K562 (cell line): ENCODE data around the gene EEFSEC. TPM values are rescaled to one million over a fixed set of nuclear protein-coding genes. Genes with fewer than 3 reads are reported as not detected.

Source experiments
- ATAC-seq: fragments of 200-7000 bp; cut with Tn5 transposase; 3 replicates; pipeline ENCODE4 v1.9.1; 2020; ENCODE audit warnings: moderate library complexity
- BruUV-seq: library from RNA; stranded (reverse); fragments of 400-500 nt; replicated peaks from 2 replicates; lab custom pipeline; 2021; lab: Mats Ljungman, UMichigan
- CTCF ChIA-PET: fragments of 300-600 bp; formaldehyde crosslinking; extraction: SDS; loops from one replicate; lab custom pipeline; 2021; ENCODE audit warnings: low intra/inter-chr PET ratio; lab: Yijun Ruan, JAX
- POLR2A ChIA-PET: fragments of 300-600, 350-650 bp; sonication (Branson Sonifier 250); formaldehyde crosslinking; extraction: SDS; loops from one replicate; lab custom pipeline; 2021; ENCODE audit warnings: antibody characterized with exemption, inconsistent platforms; lab: Yijun Ruan, JAX
- DNase-seq, 4 experiments: peaks; one replicate each; pipeline versions ENCODE4 v3.0.0 to v3.0.0-alpha.2; 2011 to 2018; ENCODE audit warnings: low spot score in 3 of 4, mixed read lengths in 3 of 4; ENCODE audit errors: extremely low read depth in 1 of 4
- FAIRE-seq: peaks from 2 replicates; lab custom pipeline; 2011; peaks lifted over from hg19 to GRCh38; lab: Jason Lieb, UNC
- H2AFZ ChIP-seq: 2 replicates; pipeline ENCODE4 v1.6.0; 2011; ENCODE audit warnings: low read depth, low read length, control low read depth, inconsistent platforms
- H3K27ac ChIP-seq: fragments of 200-600 bp; 3 replicates; pipeline ENCODE4 v1.8.0; 2011; ENCODE audit warnings: low read depth, mild to moderate bottlenecking, control low read depth, inconsistent platforms, low read length, moderate library complexity, mixed read lengths; ENCODE audit errors: extremely low read depth
- H3K27me3 ChIP-seq, 2 experiments: fragments of 300-600 bp in 1 of 2; 2 replicates in 1 of 2; 3 replicates in 1 of 2; pipeline versions ENCODE4 v1.6.0 to v1.8.0; 2011; ENCODE audit warnings: inconsistent platforms in 2 of 2, low read length in 2 of 2, mild to moderate bottlenecking in 1 of 2, mixed read lengths in 1 of 2, moderate library complexity in 1 of 2; ENCODE audit not compliant: control insufficient read depth in 2 of 2, insufficient read depth in 2 of 2
- H3K36me3 ChIP-seq: fragments of 300-600 bp; 3 replicates; pipeline ENCODE4 v1.8.0; 2011; ENCODE audit warnings: mild to moderate bottlenecking, low read length, inconsistent platforms; ENCODE audit not compliant: control insufficient read depth, insufficient read depth
- H3K4me1 ChIP-seq, 2 experiments: fragments of 200-600 bp in 1 of 2; replicated peaks in 1 of 2; 2 replicates in 1 of 2; 3 replicates in 1 of 2; pipeline versions ENCODE4 v1.5.1 to v1.8.0; 2011; ENCODE audit warnings: inconsistent platforms in 2 of 2, low read length in 2 of 2, mild to moderate bottlenecking in 1 of 2, mixed read lengths in 1 of 2, moderate library complexity in 1 of 2; ENCODE audit not compliant: control insufficient read depth in 2 of 2, insufficient read depth in 2 of 2
- H3K4me2 ChIP-seq: 2 replicates; pipeline ENCODE4 v1.6.1; 2011; ENCODE audit warnings: low read length, control low read depth, inconsistent platforms, mixed read lengths; ENCODE audit not compliant: insufficient read depth
- H3K4me3 ChIP-seq: fragments of 200-600 bp; sonication (generic), shearing (Covaris generic); 2 replicates; pipeline ENCODE4 v1.5.1; 2016; ENCODE audit warnings: control low read depth, inconsistent platforms
- H3K79me2 ChIP-seq: fragments of 200-600 bp; 3 replicates; pipeline ENCODE4 v1.8.0; 2011; ENCODE audit warnings: low read length, inconsistent platforms; ENCODE audit not compliant: control insufficient read depth, insufficient read depth
- H3K9ac ChIP-seq, 2 experiments: 2 replicates each; pipeline versions ENCODE4 v1.6.0 to v1.6.1; 2011; ENCODE audit warnings: low read depth in 2 of 2, low read length in 2 of 2, control low read depth in 1 of 2, inconsistent platforms in 1 of 2, mild to moderate bottlenecking in 1 of 2, mixed read lengths in 1 of 2; ENCODE audit not compliant: insufficient read depth in 1 of 2
- H3K9me1 ChIP-seq: one replicate; pipeline ENCODE4 v1.6.0; 2011; ENCODE audit warnings: inconsistent platforms, mild to moderate bottlenecking, low read length, moderate library complexity; ENCODE audit not compliant: control insufficient read depth, insufficient read depth
- H3K9me3 ChIP-seq: replicated peaks from 2 replicates; pipeline ENCODE4 v1.5.1; 2011; ENCODE audit warnings: low read depth, low read length, inconsistent platforms; ENCODE audit not compliant: control insufficient read depth, insufficient read depth
- H4K20me1 ChIP-seq: replicated peaks from 2 replicates; pipeline ENCODE4 v1.6.1; 2011; ENCODE audit warnings: low read length, inconsistent platforms, mixed read lengths; ENCODE audit not compliant: control insufficient read depth, insufficient read depth
- BDP1 ChIP-seq: IDR thresholded peaks from 3 replicates; pipeline ENCODE4 v1.6.1; 2011; ENCODE audit not compliant: insufficient read length, insufficient read depth
- BRD9 ChIP-seq: fragments of 450-650 bp; IDR thresholded peaks from 2 replicates; pipeline ENCODE4 v1.6.1; 2018; ENCODE audit warnings: low read depth; ENCODE audit not compliant: partially characterized antibody
- C11orf30 ChIP-seq: fragments of 450-650 bp; IDR thresholded peaks from 2 replicates; pipeline ENCODE4 v1.6.1; 2016; ENCODE audit warnings: low read depth, mild to moderate bottlenecking
- HDAC1 ChIP-seq, 2 experiments: fragments of 450-650 bp; IDR thresholded peaks; 2 replicates each; pipeline ENCODE4 v1.6.1; 2016 to 2017; ENCODE audit warnings: inconsistent platforms in 1 of 2, mild to moderate bottlenecking in 1 of 2, moderate library complexity in 1 of 2
- NR4A1 ChIP-seq, 2 experiments: fragments of 250-450 bp in 1 of 2; fragments of 450-650 bp in 1 of 2; sonication (Bioruptor Pico) in 1 of 2; IDR thresholded peaks; 2 replicates each; pipeline versions ENCODE4 v1.4.0 to v1.6.1; 2016 to 2020; ENCODE audit warnings: mild to moderate bottlenecking in 2 of 2, missing compliant biosample characterization in 1 of 2, missing genetic modification characterization in 1 of 2, moderate library complexity in 1 of 2
- PHF20 ChIP-seq: fragments of 450-650 bp; IDR thresholded peaks from 2 replicates; pipeline ENCODE4 v1.6.1; 2018; ENCODE audit not compliant: partially characterized antibody
- RNF2 ChIP-seq: sonication (generic); IDR thresholded peaks from 2 replicates; pipeline ENCODE4 v1.6.1; 2016
- TFAM ChIP-seq: fragments of 250-450 bp; sonication (Bioruptor Pico); conservative IDR thresholded peaks from 2 replicates; pipeline ENCODE4 v1.5.0; 2021; ENCODE audit warnings: mild to moderate bottlenecking, moderate library complexity
- XRCC3 ChIP-seq: fragments of 450-650 bp; IDR thresholded peaks from 2 replicates; pipeline ENCODE4 v1.6.1; 2017; ENCODE audit warnings: mild to moderate bottlenecking, moderate library complexity
- ZNF644 ChIP-seq: fragments of 200-800 bp; sonication (Bioruptor generic); IDR thresholded peaks from 2 replicates; pipeline ENCODE4 v1.6.1; 2016; ENCODE audit warnings: low read depth, missing genetic modification characterization, missing compliant biosample characterization
- ZNF75A ChIP-seq: fragments of 450-650 bp; formaldehyde crosslinking; IDR thresholded peaks from 2 replicates; pipeline ENCODE4 v1.4.0; 2020; ENCODE audit warnings: mild to moderate bottlenecking
- WGBS: fragments of 100-300 bp; shearing (Covaris generic); methylation state at CpG from one replicate; pipeline ENCODE4 v1.1.6; 2016; ENCODE audit warnings: low coverage, mixed read lengths; ENCODE audit not compliant: insufficient coverage; ENCODE audit errors: missing lambda C conversion rate; 5-methylcytosine and 5-hydroxymethylcytosine counted together
- in situ Hi-C: fragments of 300-500 bp; cut with MboI; formaldehyde crosslinking; loops from 4 replicates; pipeline ENCODE4 v1.15.0; 2018; ENCODE audit warnings: inconsistent platforms, mixed read lengths
- intact Hi-C: fragments of 100-400 bp; cut with micrococcal nuclease; formaldehyde crosslinking; loops from 2 replicates; pipeline ENCODE4 v1.14.2; 2022
- polyA plus RNA-seq, 8 experiments: library from polyadenylated mRNA; depleted of rRNA in 4 of 8; stranded (reverse) in 5 of 8; unstranded in 3 of 8; fragments of >200 nt; fragmentation: Nextera tagmentation in 2 of 8; fragmentation: Illumina TruSeq in 1 of 8; extraction: Ambion mirVana in 2 of 8; extraction: Trizol in 1 of 8; gene quantifications; 2 replicates each; pipeline versions ENCODE4 v1.2.1 to v1.2.3, GENCODE V29; 2011 to 2014; ENCODE audit warnings: inconsistent platforms in 1 of 8, missing spikeins in 1 of 8
- total RNA-seq, 7 experiments: library from RNA; depleted of rRNA in 6 of 7; stranded (reverse); fragments of >200 nt in 6 of 7; fragmentation: Illumina TruSeq in 2 of 7; extraction: Trizol in 2 of 7; gene quantifications; 2 replicates each; pipeline versions ENCODE4 v1.2.1 to v1.2.3, GENCODE V29; 2011 to 2021; ENCODE audit warnings: low replicate concordance in 1 of 7
- TF ChIP-seq, protein P1 (sequence below): sonication (generic); formaldehyde crosslinking; IDR thresholded peaks from 2 replicates; pipeline ENCODE4 v1.9.0; 2022; ENCODE audit warnings: mild to moderate bottlenecking, missing genetic modification reagents
- TF ChIP-seq, protein P2 (sequence below): IDR thresholded peaks from 2 replicates; pipeline ENCODE4 v1.6.1; 2012; ENCODE audit warnings: low read depth, low read length, improper control_type of control experiment, borderline replicate concordance
- TF ChIP-seq, protein P3 (sequence below): fragments of 250-450 bp; sonication (Bioruptor Pico); IDR thresholded peaks from 2 replicates; pipeline ENCODE4 v1.8.0; 2022; ENCODE audit warnings: moderate library complexity, mild to moderate bottlenecking, inconsistent platforms
- TF ChIP-seq, protein P4 (sequence below): fragments of 450-650 bp; IDR thresholded peaks from 2 replicates; pipeline ENCODE4 v1.6.1; 2017; ENCODE audit warnings: antibody characterized with exemption

EEFSEC gene
- total and polyA plus RNA-seq, 9 of the 15 experiments (the other 6 are each of a cell fraction or from before 2014, with no cell fraction given) = 0.35 to 11.8 (median 7.7) TPM

DNA sequence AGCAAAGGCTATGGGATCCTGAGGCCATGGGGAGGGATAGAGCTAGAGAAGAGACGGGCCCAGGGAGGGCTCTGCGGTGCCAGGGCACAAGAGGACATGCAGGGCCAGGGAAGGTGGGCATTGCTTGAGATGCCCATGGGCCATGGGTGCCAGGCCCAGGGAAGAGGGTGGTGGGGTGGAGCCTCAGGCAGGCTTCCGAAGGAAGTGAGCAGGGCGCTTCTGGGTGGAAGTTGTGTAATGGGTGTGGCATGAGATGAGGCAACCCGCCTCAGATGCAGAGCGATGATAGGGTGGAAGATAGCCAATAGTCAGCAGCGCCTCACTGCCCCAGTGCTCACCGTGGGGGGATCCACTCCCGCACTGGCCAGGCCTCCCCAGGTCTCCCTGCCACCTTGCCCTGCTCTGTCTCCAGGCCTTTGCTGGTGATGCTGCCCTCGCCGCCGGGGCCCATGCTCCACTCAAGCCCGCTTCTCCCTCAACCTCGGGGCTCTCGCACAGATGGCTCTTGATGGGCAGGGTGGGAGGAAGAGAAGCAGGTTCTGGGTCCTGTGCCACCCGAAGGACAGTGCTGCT, 262.0 kb downstream of the EEFSEC start:
- Histone ChIP-seq H2AFZ (no peak overlapping the region), H3K27ac (peak overlapping the region; percentile 99)
- no peak for TF ChIP-seq XRCC3
- no peak for TF ChIP-seq TFAM (CRISPR knock-in tag)
- no peak for TF ChIP-seq BDP1
- TF ChIP-seq C11orf30 = no peak
- no peak for TF ChIP-seq RNF2
- TF ChIP-seq HDAC1 (IDR thresholded peaks at IDR 0.05) = no peak; a peak in 1 of 4 replicates
- no peak for TF ChIP-seq NR4A1 (CRISPR knock-in tag; IDR thresholded peaks at IDR 0.05)
- peak; percentile 22; the same call in 1 of the 2 replicates for TF ChIP-seq NR4A1 (tag; IDR thresholded peaks at IDR 0.05)
- TF ChIP-seq, protein P1, sequence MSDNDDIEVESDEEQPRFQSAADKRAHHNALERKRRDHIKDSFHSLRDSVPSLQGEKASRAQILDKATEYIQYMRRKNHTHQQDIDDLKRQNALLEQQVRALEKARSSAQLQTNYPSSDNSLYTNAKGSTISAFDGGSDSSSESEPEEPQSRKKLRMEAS (CRISPR knock-in tag) = no peak
- TF ChIP-seq, protein P2, sequence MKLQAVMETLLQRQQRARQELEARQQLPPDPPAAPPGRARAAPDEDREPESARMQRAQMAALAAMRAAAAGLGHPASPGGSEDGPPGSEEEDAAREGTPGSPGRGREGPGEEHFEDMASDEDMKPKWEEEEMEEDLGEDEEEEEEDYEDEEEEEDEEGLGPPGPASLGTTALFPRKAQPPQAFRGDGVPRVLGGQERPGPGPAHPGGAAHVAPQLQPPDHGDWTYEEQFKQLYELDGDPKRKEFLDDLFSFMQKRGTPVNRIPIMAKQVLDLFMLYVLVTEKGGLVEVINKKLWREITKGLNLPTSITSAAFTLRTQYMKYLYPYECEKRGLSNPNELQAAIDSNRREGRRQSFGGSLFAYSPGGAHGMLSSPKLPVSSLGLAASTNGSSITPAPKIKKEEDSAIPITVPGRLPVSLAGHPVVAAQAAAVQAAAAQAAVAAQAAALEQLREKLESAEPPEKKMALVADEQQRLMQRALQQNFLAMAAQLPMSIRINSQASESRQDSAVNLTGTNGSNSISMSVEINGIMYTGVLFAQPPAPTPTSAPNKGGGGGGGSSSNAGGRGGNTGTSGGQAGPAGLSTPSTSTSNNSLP = no peak
- peak; percentile 27 for TF ChIP-seq BRD9
- TF ChIP-seq, protein P3, sequence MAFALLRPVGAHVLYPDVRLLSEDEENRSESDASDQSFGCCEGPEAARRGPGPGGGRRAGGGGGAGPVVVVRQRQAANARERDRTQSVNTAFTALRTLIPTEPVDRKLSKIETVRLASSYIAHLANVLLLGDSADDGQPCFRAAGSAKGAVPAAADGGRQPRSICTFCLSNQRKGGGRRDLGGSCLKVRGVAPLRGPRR (CRISPR knock-in tag) = no peak
- no peak for TF ChIP-seq PHF20
- no peak for TF ChIP-seq ZNF75A (CRISPR knock-in tag)
- 0 out of 2 replicates have a peak, but pooled peaks have one; percentile 1 for TF ChIP-seq ZNF644 (tag)
- TF ChIP-seq, protein P4, sequence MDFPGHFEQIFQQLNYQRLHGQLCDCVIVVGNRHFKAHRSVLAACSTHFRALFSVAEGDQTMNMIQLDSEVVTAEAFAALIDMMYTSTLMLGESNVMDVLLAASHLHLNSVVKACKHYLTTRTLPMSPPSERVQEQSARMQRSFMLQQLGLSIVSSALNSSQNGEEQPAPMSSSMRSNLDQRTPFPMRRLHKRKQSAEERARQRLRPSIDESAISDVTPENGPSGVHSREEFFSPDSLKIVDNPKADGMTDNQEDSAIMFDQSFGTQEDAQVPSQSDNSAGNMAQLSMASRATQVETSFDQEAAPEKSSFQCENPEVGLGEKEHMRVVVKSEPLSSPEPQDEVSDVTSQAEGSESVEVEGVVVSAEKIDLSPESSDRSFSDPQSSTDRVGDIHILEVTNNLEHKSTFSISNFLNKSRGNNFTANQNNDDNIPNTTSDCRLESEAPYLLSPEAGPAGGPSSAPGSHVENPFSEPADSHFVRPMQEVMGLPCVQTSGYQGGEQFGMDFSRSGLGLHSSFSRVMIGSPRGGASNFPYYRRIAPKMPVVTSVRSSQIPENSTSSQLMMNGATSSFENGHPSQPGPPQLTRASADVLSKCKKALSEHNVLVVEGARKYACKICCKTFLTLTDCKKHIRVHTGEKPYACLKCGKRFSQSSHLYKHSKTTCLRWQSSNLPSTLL = peak; percentile 91

More for the DNA sequence above, 262.0 kb downstream of the EEFSEC start:
- TSS peak; percentile 73 for BruUV-seq
- peaks cover 3% of the 10 kb centered on the region; the same call in 1 of the 3 replicates for H3K36me3 ChIP-seq
- peak overlapping the region; percentile 91 to 92 for H3K9ac ChIP-seq
- in situ Hi-C loops (no loop called here), intact Hi-C loops (no loop called here)
- no peaks in the 10 kb centered on the region for H3K9me1 ChIP-seq
- H3K9me3 ChIP-seq = peaks cover 2% of the 10 kb centered on the region; the same call in 1 of the 2 replicates
- peaks cover 62% of the 10 kb centered on the region for H3K79me2 ChIP-seq
- peak; percentile 47 for ATAC-seq
- DNase-seq = peak; percentile 73 to 85 (median 76)
- POLR2A ChIA-PET = interaction anchor here (0.7 to 1.3 kb wide), 3 partner anchors 19 to 364 kb away, joined by 3 to 7 read pairs (median 4); no protein-coding TSS in a partner anchor
- peaks cover 83 to 91% of the 10 kb centered on the region in 2 experiments for H3K4me1 ChIP-seq
- CTCF ChIA-PET = interaction anchor here (0.9 kb wide), 1 partner anchor 11 kb away, joined by 3 read pairs; no protein-coding TSS in a partner anchor
- peak overlapping the region; percentile 88 for H3K4me2 ChIP-seq
- no peaks in the 10 kb centered on the region for H3K27me3 ChIP-seq
- WGBS = 3% methylated on average over 11 of the region's 16 CpGs
- peak; percentile 80 for FAIRE-seq
- H3K4me3 ChIP-seq = peak overlapping the region; percentile 35
- no peaks in the 10 kb centered on the region for H4K20me1 ChIP-seq
